T-helper 1 cell treated with Interleukin-12 subunit alpha and Interleukin-12 subunit beta and Interleukin-4 antibody, amounts not matched to agents 30 μg/mL and 1 μg/mL, for 36 hours (primary cell): Measurements from ENCODE around the gene ZNF43.
"Not testable (repeated sequence)": the region's sequence is repeated elsewhere in the genome, so short reads cannot be mapped to it uniquely, and the experiment has no call there.

Source experiments
- H3K27ac Mint-ChIP-seq: one replicate; pipeline ENCODE4 v1.8.0; 2021; ENCODE audit warnings: mild to moderate bottlenecking, mixed read lengths
- H3K27me3 Mint-ChIP-seq: one replicate; pipeline ENCODE4 v1.8.0; 2021; ENCODE audit warnings: low read depth, mixed read lengths
- H3K36me3 Mint-ChIP-seq: one replicate; pipeline ENCODE4 v1.8.0; 2021; ENCODE audit warnings: low read depth, mixed read lengths
- H3K4me1 Mint-ChIP-seq: one replicate; pipeline ENCODE4 v1.8.0; 2021; ENCODE audit warnings: low read depth, mixed read lengths
- H3K4me3 Mint-ChIP-seq: one replicate; pipeline ENCODE4 v1.8.0; 2021; ENCODE audit warnings: mild to moderate bottlenecking, moderate library complexity, mixed read lengths
- H3K9me3 Mint-ChIP-seq: one replicate; pipeline ENCODE4 v1.8.0; 2021; ENCODE audit warnings: mixed read lengths

ZNF43 gene

GRCh38 chr19:21835810-21836444 lies at the start of gene ZNF43:
TSS of gene ZNF43 (minus strand) at chr19:21836182. CDS start at chr19:21836038, 144 bp downstream.
- H3K4me3 Mint-ChIP-seq = peak within 1 kb of the TSS; percentile 98
- peaks cover 65% of the 10 kb centered on the region for H3K36me3 Mint-ChIP-seq
- peaks cover 14% of the 10 kb centered on the region for H3K4me1 Mint-ChIP-seq
- H3K27me3 Mint-ChIP-seq = no peaks in the 10 kb centered on the region
- peak within 1 kb of the TSS; percentile 99 for H3K27ac Mint-ChIP-seq
- H3K9me3 Mint-ChIP-seq = peaks cover 47% of the 10 kb centered on the region

GRCh38 chr19:21885516-21885915 lies 49.5 kb upstream of the ZNF43 start:
- not testable (repeated sequence) for H3K27me3 Mint-ChIP-seq

GRCh38 chr19:21884786-21885185 lies 48.8 kb upstream of the ZNF43 start:
- H3K27ac Mint-ChIP-seq, H3K4me3 Mint-ChIP-seq, H3K36me3 Mint-ChIP-seq, H3K27me3 Mint-ChIP-seq, H3K4me1 Mint-ChIP-seq: not testable (repeated sequence)
- H3K9me3 Mint-ChIP-seq = peaks cover 69% of the 10 kb centered on the region

More at GRCh38 chr19:21885516-21885915, 49.5 kb upstream of the ZNF43 start:
- not testable (repeated sequence) for H3K27ac Mint-ChIP-seq, H3K4me3 Mint-ChIP-seq, H3K36me3 Mint-ChIP-seq, H3K4me1 Mint-ChIP-seq
- peaks cover 62% of the 10 kb centered on the region for H3K9me3 Mint-ChIP-seq

- H3K27me3 Mint-ChIP-seq = no peaks in the 10 kb centered on the region
- peaks cover 68% of the 10 kb centered on the region for H3K9me3 Mint-ChIP-seq
- no peaks in the 10 kb centered on the region for H3K4me1 Mint-ChIP-seq
- no peak overlapping the region for H3K4me3 Mint-ChIP-seq
- no peaks in the 10 kb centered on the region for H3K36me3 Mint-ChIP-seq
- no peak overlapping the region for H3K27ac Mint-ChIP-seq
Observed at GRCh38 chr19:21883516-21883915, 47.5 kb upstream of the ZNF43 start.

- not testable (repeated sequence) for H3K27me3 Mint-ChIP-seq, H3K4me3 Mint-ChIP-seq, H3K4me1 Mint-ChIP-seq, H3K36me3 Mint-ChIP-seq, H3K27ac Mint-ChIP-seq
- peaks cover 67% of the 10 kb centered on the region for H3K9me3 Mint-ChIP-seq
Observed at GRCh38 chr19:21880761-21881160, 44.8 kb upstream of the ZNF43 start.

- H3K4me3 Mint-ChIP-seq = no peak overlapping the region
- H3K27me3 Mint-ChIP-seq = no peaks in the 10 kb centered on the region
- no peak overlapping the region for H3K27ac Mint-ChIP-seq
- H3K9me3 Mint-ChIP-seq = peaks cover 59% of the 10 kb centered on the region
- no peaks in the 10 kb centered on the region for H3K36me3 Mint-ChIP-seq
- no peaks in the 10 kb centered on the region for H3K4me1 Mint-ChIP-seq
Observed at GRCh38 chr19:21878646-21879045, 42.7 kb upstream of the ZNF43 start.

GRCh38 chr19:21877976-21878375 lies 42.0 kb upstream of the ZNF43 start:
- peaks cover 55% of the 10 kb centered on the region for H3K9me3 Mint-ChIP-seq

GRCh38 chr19:21876608-21877007 lies 40.6 kb upstream of the ZNF43 start:
- not testable (repeated sequence) for H3K4me3 Mint-ChIP-seq, H3K4me1 Mint-ChIP-seq, H3K36me3 Mint-ChIP-seq, H3K27me3 Mint-ChIP-seq, H3K27ac Mint-ChIP-seq
- H3K9me3 Mint-ChIP-seq = peaks cover 53% of the 10 kb centered on the region

More at GRCh38 chr19:21877976-21878375, 42.0 kb upstream of the ZNF43 start:
- H3K4me3 Mint-ChIP-seq = no peak overlapping the region
- H3K27me3 Mint-ChIP-seq = no peaks in the 10 kb centered on the region
- no peaks in the 10 kb centered on the region for H3K36me3 Mint-ChIP-seq
- no peak overlapping the region for H3K27ac Mint-ChIP-seq
- no peaks in the 10 kb centered on the region for H3K4me1 Mint-ChIP-seq

GRCh38 chr19:21856773-21857514 lies 21.0 kb upstream of the ZNF43 start:
- Mint-ChIP-seq H3K27ac (no peak overlapping the region), H3K4me1 (peaks cover 4% of the 10 kb centered on the region), H3K9me3 (peaks cover 30% of the 10 kb centered on the region), H3K4me3 (no peak overlapping the region), H3K36me3 (peaks cover 3% of the 10 kb centered on the region), H3K27me3 (no peaks in the 10 kb centered on the region)

GRCh38 chr19:21851596-21852345 lies 15.8 kb upstream of the ZNF43 start:
- H3K4me3 Mint-ChIP-seq = peak overlapping the region; percentile 89
- H3K4me1 Mint-ChIP-seq = peaks cover 19% of the 10 kb centered on the region
- H3K27me3 Mint-ChIP-seq = no peaks in the 10 kb centered on the region

GRCh38 chr19:21850656-21851255 lies 14.8 kb upstream of the ZNF43 start:
- H3K9me3 Mint-ChIP-seq = peaks cover 33% of the 10 kb centered on the region
- H3K4me3 Mint-ChIP-seq = peak overlapping the region; percentile 89
- H3K36me3 Mint-ChIP-seq = peaks cover 43% of the 10 kb centered on the region
- H3K4me1 Mint-ChIP-seq = peaks cover 21% of the 10 kb centered on the region
- no peaks in the 10 kb centered on the region for H3K27me3 Mint-ChIP-seq
- H3K27ac Mint-ChIP-seq = peak overlapping the region; percentile 9

More at GRCh38 chr19:21851596-21852345, 15.8 kb upstream of the ZNF43 start:
- H3K9me3 Mint-ChIP-seq = peaks cover 33% of the 10 kb centered on the region
- H3K27ac Mint-ChIP-seq = peak overlapping the region; percentile 89
- H3K36me3 Mint-ChIP-seq = peaks cover 33% of the 10 kb centered on the region

GRCh38 chr19:21848706-21849105 lies 12.7 kb upstream of the ZNF43 start:
- H3K27me3 Mint-ChIP-seq = no peaks in the 10 kb centered on the region
- H3K36me3 Mint-ChIP-seq = peaks cover 59% of the 10 kb centered on the region
- H3K9me3 Mint-ChIP-seq = peaks cover 32% of the 10 kb centered on the region
- no peak overlapping the region for H3K27ac Mint-ChIP-seq
- H3K4me1 Mint-ChIP-seq = peaks cover 21% of the 10 kb centered on the region
- H3K4me3 Mint-ChIP-seq = no peak overlapping the region

GRCh38 chr19:21843081-21843480 lies 7.1 kb upstream of the ZNF43 start:
- Mint-ChIP-seq H3K27ac (no peak overlapping the region), H3K4me1 (peaks cover 6% of the 10 kb centered on the region), H3K9me3 (peaks cover 57% of the 10 kb centered on the region), H3K36me3 (peaks cover 83% of the 10 kb centered on the region), H3K27me3 (no peaks in the 10 kb centered on the region), H3K4me3 (no peak overlapping the region)

GRCh38 chr19:21841488-21842097 lies 5.6 kb upstream of the ZNF43 start:
- H3K27me3 Mint-ChIP-seq = no peaks in the 10 kb centered on the region
- no peak overlapping the region for H3K27ac Mint-ChIP-seq
- no peak overlapping the region for H3K4me3 Mint-ChIP-seq
- H3K36me3 Mint-ChIP-seq = peaks cover 77% of the 10 kb centered on the region
- peaks cover 54% of the 10 kb centered on the region for H3K9me3 Mint-ChIP-seq
- H3K4me1 Mint-ChIP-seq = peaks cover 7% of the 10 kb centered on the region
